Thyroid gland (tissue), 4 donors: ENCODE measurements around the gene KREMEN2. TPM values are rescaled to one million over a fixed set of nuclear protein-coding genes. Genes with fewer than 3 reads are reported as not detected.
"Not testable (repeated sequence)": the region's sequence is repeated elsewhere in the genome, so short reads cannot be mapped to it uniquely, and the experiment has no call there.

Source experiments
- DNase-seq, 2 donors: peaks; one replicate each; pipeline ENCODE4 v3.0.0-alpha.2; 2019
- H3K27ac ChIP-seq, 3 donors: fragments of 200-600 bp; sonication (generic); 1 replicate in 2 of 3; 2 replicates in 1 of 3; pipeline ENCODE4 v1.5.1; 2016 to 2019; ENCODE audit warnings: mild to moderate bottlenecking in 1 of 3, moderate library complexity in 1 of 3
- H3K27me3 ChIP-seq: fragments of 200-600 bp; sonication (generic); one replicate; pipeline ENCODE4 v1.5.1; 2019
- H3K36me3 ChIP-seq, 2 donors: fragments of 200-600 bp; sonication (generic); one replicate each; pipeline ENCODE4 v1.5.1; 2016 to 2019
- H3K4me1 ChIP-seq, 2 donors: fragments of 200-600 bp; sonication (generic); one replicate each; pipeline ENCODE4 v1.5.1; 2017 to 2019
- H3K4me3 ChIP-seq, 3 donors: fragments of 200-600 bp; sonication (generic); replicated peaks in 1 of 3; 1 replicate in 2 of 3; 2 replicates in 1 of 3; pipeline ENCODE4 v1.5.1; 2016; ENCODE audit warnings: mild to moderate bottlenecking in 1 of 3
- H3K9me3 ChIP-seq: fragments of 200-600 bp; sonication (generic); one replicate; pipeline ENCODE4 v1.5.1; 2017
- POLR2A ChIP-seq, 2 donors: fragments of 450-650 bp; IDR thresholded peaks; one replicate each; pipeline ENCODE4 v1.6.1; 2017; ENCODE audit warnings: antibody characterized with exemption in 2 of 2, mild to moderate bottlenecking in 2 of 2, moderate library complexity in 1 of 2
- WGBS, 2 donors: methylation state at CpG; one replicate each; pipeline ENCODE4 v1.1.5; 2017; 5-methylcytosine and 5-hydroxymethylcytosine counted together
- intact Hi-C: fragments of 100-400 bp; cut with DNase I; formaldehyde crosslinking; loops from one replicate; pipeline ENCODE4 v1.15.1; 2023
- total RNA-seq, 4 donors: library from RNA; depleted of rRNA; stranded (reverse); fragments of >200 nt; gene quantifications; one replicate each; pipeline ENCODE4 v1.2.3, GENCODE V29; 2016
- TF ChIP-seq, protein P1 (sequence below), 6 experiments: fragments of 200-600 bp in 3 of 6; fragments of 450-650 bp in 3 of 6; sonication (generic) in 3 of 6; IDR thresholded peaks; one replicate each; pipeline ENCODE4 v1.5.1; 2016 to 2019; ENCODE audit warnings: antibody characterized with exemption in 6 of 6, mild to moderate bottlenecking in 2 of 6, inconsistent platforms in 1 of 6, moderate library complexity in 1 of 6

The KREMEN2 gene
- total RNA-seq, 4 donors from 2014 or later: not detected

GRCh38 chr16:2939968-2940367, 24.1 kb upstream of the KREMEN2 start:
- Histone ChIP-seq H3K4me1 (no peaks in the 10 kb centered on the region), H3K4me3 (no peak overlapping the region), H3K27me3 (no peaks in the 10 kb centered on the region), H3K9me3 (no peaks in the 10 kb centered on the region), H3K36me3 (peaks cover 44 to 57% of the 10 kb centered on the region in 2 donors), H3K27ac (no peak overlapping the region)
- WGBS, 2 donors: 57 to 64% methylated on average over 2 of the region's 2 CpGs
- TF ChIP-seq, protein P1, sequence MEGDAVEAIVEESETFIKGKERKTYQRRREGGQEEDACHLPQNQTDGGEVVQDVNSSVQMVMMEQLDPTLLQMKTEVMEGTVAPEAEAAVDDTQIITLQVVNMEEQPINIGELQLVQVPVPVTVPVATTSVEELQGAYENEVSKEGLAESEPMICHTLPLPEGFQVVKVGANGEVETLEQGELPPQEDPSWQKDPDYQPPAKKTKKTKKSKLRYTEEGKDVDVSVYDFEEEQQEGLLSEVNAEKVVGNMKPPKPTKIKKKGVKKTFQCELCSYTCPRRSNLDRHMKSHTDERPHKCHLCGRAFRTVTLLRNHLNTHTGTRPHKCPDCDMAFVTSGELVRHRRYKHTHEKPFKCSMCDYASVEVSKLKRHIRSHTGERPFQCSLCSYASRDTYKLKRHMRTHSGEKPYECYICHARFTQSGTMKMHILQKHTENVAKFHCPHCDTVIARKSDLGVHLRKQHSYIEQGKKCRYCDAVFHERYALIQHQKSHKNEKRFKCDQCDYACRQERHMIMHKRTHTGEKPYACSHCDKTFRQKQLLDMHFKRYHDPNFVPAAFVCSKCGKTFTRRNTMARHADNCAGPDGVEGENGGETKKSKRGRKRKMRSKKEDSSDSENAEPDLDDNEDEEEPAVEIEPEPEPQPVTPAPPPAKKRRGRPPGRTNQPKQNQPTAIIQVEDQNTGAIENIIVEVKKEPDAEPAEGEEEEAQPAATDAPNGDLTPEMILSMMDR (IDR thresholded peaks at IDR 0.05): no peak
- no peak for TF ChIP-seq POLR2A (IDR thresholded peaks at IDR 0.05)
- intact Hi-C loops: no loop called here
- DNase-seq: no peak

DNA sequence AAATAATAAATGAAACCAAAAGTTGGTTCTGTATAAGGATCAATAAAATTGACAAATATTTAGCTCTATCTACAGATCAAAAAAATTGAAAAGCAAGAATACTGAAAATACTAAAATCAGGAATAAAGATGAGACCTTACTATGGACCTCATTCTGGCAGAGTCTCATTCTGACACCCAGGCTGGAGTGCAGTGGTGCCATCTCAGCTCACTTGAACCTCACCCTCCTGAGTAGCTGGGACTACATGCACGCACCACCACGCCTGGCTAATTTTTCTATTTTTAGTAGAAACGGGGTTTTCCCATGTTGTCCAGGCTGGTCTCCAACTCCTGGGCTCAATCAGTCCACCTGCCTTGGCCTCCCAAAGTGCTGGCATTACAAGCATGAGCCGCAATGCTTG, 22.0 kb upstream of the KREMEN2 start:
- Histone ChIP-seq H3K9me3 (no peaks in the 10 kb centered on the region), H3K4me1 (no peaks in the 10 kb centered on the region), H3K27ac (no peak overlapping the region), H3K4me3 (no peak overlapping the region), H3K27me3 (no peaks in the 10 kb centered on the region), H3K36me3 (peaks cover 32 to 48% of the 10 kb centered on the region in 2 donors)
- WGBS, 2 donors: 83 to 84% methylated on average over 4 of the region's 4 CpGs
- intact Hi-C loops: no loop called here
- DNase-seq: no peak
- no peak for TF ChIP-seq POLR2A (IDR thresholded peaks at IDR 0.05)
- TF ChIP-seq, protein P1 (IDR thresholded peaks at IDR 0.05): no peak

GRCh38 chr16:2943716-2944115, 20.4 kb upstream of the KREMEN2 start:
- H3K4me3 ChIP-seq, intact Hi-C loops, H3K27me3 ChIP-seq, DNase-seq, H3K27ac ChIP-seq, H3K9me3 ChIP-seq, H3K4me1 ChIP-seq: not testable (repeated sequence)
- H3K36me3 ChIP-seq: peaks cover 18 to 36% of the 10 kb centered on the region in 2 donors
- WGBS, 2 donors: 83 to 95% methylated on average over 11 to 12 of the region's 12 CpGs

GRCh38 chr16:2946649-2947048, 17.4 kb upstream of the KREMEN2 start:
- 97% methylated on average over 4 of the region's 4 CpGs for WGBS, 2 donors
- Histone ChIP-seq H3K4me1 (no peaks in the 10 kb centered on the region), H3K36me3 (peaks cover 4 to 16% of the 10 kb centered on the region in 2 donors), H3K9me3 (no peaks in the 10 kb centered on the region), H3K27me3 (no peaks in the 10 kb centered on the region), H3K4me3 (no peak overlapping the region), H3K27ac (no peak overlapping the region)
- DNase-seq: no peak
- TF ChIP-seq POLR2A (IDR thresholded peaks at IDR 0.05): no peak
- intact Hi-C loops: no loop called here

DNA sequence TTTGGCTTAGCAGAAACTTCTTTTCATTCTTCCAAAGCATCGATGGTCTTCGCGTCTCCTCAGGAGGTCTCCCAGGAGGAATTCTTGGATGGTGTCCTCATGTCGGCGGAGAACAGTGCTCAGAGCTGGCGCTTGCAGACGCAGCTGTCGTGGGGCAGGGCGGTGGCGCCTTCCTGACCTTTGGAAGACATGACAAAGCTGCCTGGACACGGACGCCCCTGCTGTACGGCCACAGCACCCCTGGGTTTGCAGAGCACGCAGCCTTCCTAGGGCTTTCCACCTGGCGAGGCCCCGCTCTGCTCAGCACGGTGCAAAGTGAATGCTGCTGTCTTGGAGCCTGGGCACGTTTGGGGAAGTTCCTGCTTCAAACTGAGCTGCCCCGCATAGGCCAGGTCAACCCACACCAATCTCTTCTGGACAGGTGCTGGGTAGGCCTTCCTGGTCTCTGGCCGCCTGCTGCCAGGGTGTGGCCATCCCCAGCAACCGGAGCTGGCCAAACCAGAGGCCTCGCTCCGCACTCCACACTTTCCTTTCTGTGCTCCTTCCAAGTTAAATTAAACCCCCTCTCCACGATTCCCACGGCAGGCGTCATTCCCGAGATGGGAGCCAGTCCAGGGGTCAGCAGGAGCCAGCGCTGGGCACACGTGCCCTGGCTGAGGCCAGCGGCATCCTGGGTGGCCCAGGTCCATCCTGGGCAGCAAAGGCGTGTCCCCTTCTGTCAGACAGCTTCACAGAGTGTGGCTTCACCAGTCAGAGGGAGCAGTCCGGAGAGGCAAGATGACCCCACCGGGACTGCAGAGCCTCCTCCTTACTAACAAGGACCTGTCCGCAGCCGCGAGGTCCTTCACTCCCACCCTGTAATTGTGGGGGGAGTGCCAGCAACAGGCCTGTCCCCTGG, 15.0 kb upstream of the KREMEN2 start:
- Histone ChIP-seq H3K9me3 (no peaks in the 10 kb centered on the region), H3K27ac (no peak overlapping the region), H3K36me3 (peaks cover 0 to 4% of the 10 kb centered on the region in 2 donors), H3K4me3 (no peak overlapping the region), H3K4me1 (no peaks in the 10 kb centered on the region), H3K27me3 (no peaks in the 10 kb centered on the region)
- TF ChIP-seq, protein P1 (IDR thresholded peaks at IDR 0.05): no peak
- TF ChIP-seq POLR2A (IDR thresholded peaks at IDR 0.05): no peak
- intact Hi-C loops: no loop called here
- DNase-seq: no peak
- WGBS, 2 donors: 87 to 89% methylated on average over 24 to 32 of the region's 36 CpGs

- H3K4me3 ChIP-seq: no peak overlapping the region
- WGBS, 2 donors: 86 to 91% methylated on average over 8 to 15 of the region's 19 CpGs
- TF ChIP-seq, protein P1 (IDR thresholded peaks at IDR 0.05): no peak
- TF ChIP-seq POLR2A (IDR thresholded peaks at IDR 0.05): no peak
- peaks cover 0 to 4% of the 10 kb centered on the region in 2 donors for H3K36me3 ChIP-seq
- intact Hi-C loops: no loop called here
- H3K9me3 ChIP-seq: no peaks in the 10 kb centered on the region
- no peak overlapping the region for H3K27ac ChIP-seq
- H3K27me3 ChIP-seq: no peaks in the 10 kb centered on the region
- no peaks in the 10 kb centered on the region for H3K4me1 ChIP-seq
- DNase-seq: no peak
Observed at GRCh38 chr16:2949705-2950352, 14.2 kb upstream of the KREMEN2 start.
